ENCODE results near the gene HOMER1. TPM values are rescaled to one million over a fixed set of nuclear protein-coding genes. Genes with fewer than 3 reads are reported as not detected.

Gene HOMER1
- total and polyA plus RNA-seq, 2 donors (not counting 1 experiment from before 2014, with no cell fraction given), result 3.9 to 6.8 TPM

- Histone ChIP-seq H3K9me3 (ENCODE audit: control insufficient read depth, insufficient read depth, low read depth, low read length) (no peaks in the 10 kb centered on the region), H3K36me3 (ENCODE audit: control insufficient read depth, insufficient read depth, low read length) (no peaks in the 10 kb centered on the region), H3K9ac (ENCODE audit: insufficient read depth, low read length) (no peak overlapping the region), H3K27ac (ENCODE audit: insufficient read depth, low read length) (no peak overlapping the region), H3K27me3 (ENCODE audit: control insufficient read depth, insufficient read depth, low read length) (no peaks in the 10 kb centered on the region), H2AFZ (ENCODE audit: low read length) (no peak overlapping the region), H3K4me3 (replicated peaks in 1 of 4; ENCODE audit: control extremely low read depth in 1 of 4, insufficient read depth in 1 of 4, low read depth in 3 of 4, low read length in 4 of 4) (no peak overlapping the region), H3K79me2 (ENCODE audit: control insufficient read depth, insufficient read depth, low read length) (no peaks in the 10 kb centered on the region), H3K4me2 (ENCODE audit: extremely low read depth, insufficient read depth, low read length) (no peak overlapping the region), H3K4me1 (ENCODE audit: control insufficient read depth, extremely low read depth, insufficient read depth, low read length) (no peaks in the 10 kb centered on the region), H4K20me1 (ENCODE audit: control insufficient read depth, extremely low read depth, insufficient read depth, low read length) (no peaks in the 10 kb centered on the region)
- TF ChIP-seq EZH2 (IDR thresholded peaks at IDR 0.05; ENCODE audit: low read length, missing control alignments) (no peak), CTCF (conservative IDR thresholded peaks at IDR 0.05 in 1 of 2, IDR thresholded peaks at IDR 0.05 in 1 of 2; ENCODE audit: low read depth in 1 of 2, low read length in 2 of 2) (no peak)
- DNase-seq (ENCODE audit: low read depth in 2 of 2), result no peak
These were observed 20.2 kb downstream of the HOMER1 start for GRCh38 chr5:79493596-79494345.

GRCh38 chr5:79491690-79492317, 22.1 kb downstream of the HOMER1 start:
- no peak overlapping the region for H2AFZ ChIP-seq (ENCODE audit: low read length)
- H3K27ac ChIP-seq (ENCODE audit: insufficient read depth, low read length), result no peak overlapping the region
- H3K4me1 ChIP-seq (ENCODE audit: control insufficient read depth, extremely low read depth, insufficient read depth, low read length), result no peaks in the 10 kb centered on the region
- H3K9me3 ChIP-seq (ENCODE audit: control insufficient read depth, insufficient read depth, low read depth, low read length), result no peaks in the 10 kb centered on the region
- H3K4me3 ChIP-seq (replicated peaks in 1 of 4; ENCODE audit: control extremely low read depth in 1 of 4, insufficient read depth in 1 of 4, low read depth in 3 of 4, low read length in 4 of 4), result no peak overlapping the region
- no peaks in the 10 kb centered on the region for H3K79me2 ChIP-seq (ENCODE audit: control insufficient read depth, insufficient read depth, low read length)
- H3K9ac ChIP-seq (ENCODE audit: insufficient read depth, low read length), result no peak overlapping the region
- no peaks in the 10 kb centered on the region for H3K27me3 ChIP-seq (ENCODE audit: control insufficient read depth, insufficient read depth, low read length)
- no peak for TF ChIP-seq EZH2 (IDR thresholded peaks at IDR 0.05; ENCODE audit: low read length, missing control alignments)
- TF ChIP-seq CTCF (conservative IDR thresholded peaks at IDR 0.05 in 1 of 2, IDR thresholded peaks at IDR 0.05 in 1 of 2; ENCODE audit: low read depth in 1 of 2, low read length in 2 of 2), result no peak
- H4K20me1 ChIP-seq (ENCODE audit: control insufficient read depth, extremely low read depth, insufficient read depth, low read length), result no peaks in the 10 kb centered on the region
- DNase-seq (ENCODE audit: low read depth in 2 of 2), result no peak
- no peak overlapping the region for H3K4me2 ChIP-seq (ENCODE audit: extremely low read depth, insufficient read depth, low read length)
- no peaks in the 10 kb centered on the region for H3K36me3 ChIP-seq (ENCODE audit: control insufficient read depth, insufficient read depth, low read length)

GRCh38 chr5:79490323-79490936, 23.5 kb downstream of the HOMER1 start:
- Histone ChIP-seq H3K9me3 (ENCODE audit: control insufficient read depth, insufficient read depth, low read depth, low read length) (no peaks in the 10 kb centered on the region), H3K4me3 (replicated peaks in 1 of 4; ENCODE audit: control extremely low read depth in 1 of 4, insufficient read depth in 1 of 4, low read depth in 3 of 4, low read length in 4 of 4) (no peak overlapping the region), H3K4me1 (ENCODE audit: control insufficient read depth, extremely low read depth, insufficient read depth, low read length) (no peaks in the 10 kb centered on the region), H3K27ac (ENCODE audit: insufficient read depth, low read length) (no peak overlapping the region), H3K36me3 (ENCODE audit: control insufficient read depth, insufficient read depth, low read length) (no peaks in the 10 kb centered on the region), H3K27me3 (ENCODE audit: control insufficient read depth, insufficient read depth, low read length) (no peaks in the 10 kb centered on the region), H2AFZ (ENCODE audit: low read length) (no peak overlapping the region), H4K20me1 (ENCODE audit: control insufficient read depth, extremely low read depth, insufficient read depth, low read length) (no peaks in the 10 kb centered on the region), H3K9ac (ENCODE audit: insufficient read depth, low read length) (no peak overlapping the region), H3K4me2 (ENCODE audit: extremely low read depth, insufficient read depth, low read length) (no peak overlapping the region), H3K79me2 (ENCODE audit: control insufficient read depth, insufficient read depth, low read length) (no peaks in the 10 kb centered on the region)
- no peak for DNase-seq (ENCODE audit: low read depth in 2 of 2)
- TF ChIP-seq EZH2 (IDR thresholded peaks at IDR 0.05; ENCODE audit: low read length, missing control alignments) (no peak), CTCF (conservative IDR thresholded peaks at IDR 0.05 in 1 of 2, IDR thresholded peaks at IDR 0.05 in 1 of 2; ENCODE audit: low read depth in 1 of 2, low read length in 2 of 2) (no peak)
